ENCODE data around the gene ADAM23.

Gene ADAM23

DNA sequence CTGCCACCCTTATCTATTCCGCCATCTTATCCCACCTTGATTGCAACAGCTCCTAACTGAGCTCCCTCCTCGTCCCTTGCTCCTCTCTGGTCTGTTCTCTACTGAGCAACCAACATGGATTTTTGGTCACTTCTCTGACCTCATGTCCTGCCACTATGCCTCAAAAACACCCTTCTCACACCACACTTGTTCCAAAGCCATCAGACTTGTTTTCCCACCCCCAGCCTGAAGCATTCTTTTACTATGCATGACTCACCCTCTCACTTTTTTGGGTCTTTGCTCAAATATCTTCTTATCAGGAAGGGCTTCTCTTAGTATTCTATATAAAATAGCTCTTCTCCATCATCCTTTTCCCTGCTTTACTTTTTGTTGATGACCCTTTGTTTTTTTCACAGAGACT is 196.3 kb downstream of the ADAM23 start:
- Histone ChIP-seq H3K79me2 (ENCODE audit: control insufficient read depth, low read length) (no peaks in the 10 kb centered on the region), H3K27me3 (ENCODE audit: control insufficient read depth, low read length) (no peaks in the 10 kb centered on the region), H3K27ac (ENCODE audit: low read depth, low read length) (no peak overlapping the region), H3K4me1 (ENCODE audit: control insufficient read depth, low read length) (no peaks in the 10 kb centered on the region), H3K4me3 (ENCODE audit: low read length) (no peak overlapping the region), H3K4me2 (ENCODE audit: low read length) (no peak overlapping the region), H3K36me3 (ENCODE audit: control insufficient read depth, low read length) (no peaks in the 10 kb centered on the region), H3K9me3 (ENCODE audit: control insufficient read depth, insufficient read depth, low read length) (no peaks in the 10 kb centered on the region), H3F3A (ENCODE audit: control insufficient read depth, insufficient read depth) (no peaks in the 10 kb centered on the region), H3K9me2 (replicated peaks; ENCODE audit: control insufficient read depth, low read length) (no peaks in the 10 kb centered on the region), H4K20me1 (ENCODE audit: control insufficient read depth, insufficient read depth, low read depth, low read length) (no peaks in the 10 kb centered on the region)
- no peak for TF ChIP-seq EZH2phosphoT487 (IDR thresholded peaks at IDR 0.05; ENCODE audit: borderline replicate concordance, low read length)
- TF ChIP-seq, protein P1, sequence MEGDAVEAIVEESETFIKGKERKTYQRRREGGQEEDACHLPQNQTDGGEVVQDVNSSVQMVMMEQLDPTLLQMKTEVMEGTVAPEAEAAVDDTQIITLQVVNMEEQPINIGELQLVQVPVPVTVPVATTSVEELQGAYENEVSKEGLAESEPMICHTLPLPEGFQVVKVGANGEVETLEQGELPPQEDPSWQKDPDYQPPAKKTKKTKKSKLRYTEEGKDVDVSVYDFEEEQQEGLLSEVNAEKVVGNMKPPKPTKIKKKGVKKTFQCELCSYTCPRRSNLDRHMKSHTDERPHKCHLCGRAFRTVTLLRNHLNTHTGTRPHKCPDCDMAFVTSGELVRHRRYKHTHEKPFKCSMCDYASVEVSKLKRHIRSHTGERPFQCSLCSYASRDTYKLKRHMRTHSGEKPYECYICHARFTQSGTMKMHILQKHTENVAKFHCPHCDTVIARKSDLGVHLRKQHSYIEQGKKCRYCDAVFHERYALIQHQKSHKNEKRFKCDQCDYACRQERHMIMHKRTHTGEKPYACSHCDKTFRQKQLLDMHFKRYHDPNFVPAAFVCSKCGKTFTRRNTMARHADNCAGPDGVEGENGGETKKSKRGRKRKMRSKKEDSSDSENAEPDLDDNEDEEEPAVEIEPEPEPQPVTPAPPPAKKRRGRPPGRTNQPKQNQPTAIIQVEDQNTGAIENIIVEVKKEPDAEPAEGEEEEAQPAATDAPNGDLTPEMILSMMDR (IDR thresholded peaks at IDR 0.05; ENCODE audit: low read depth, low read length, poor library complexity, severe bottlenecking): no peak

DNA sequence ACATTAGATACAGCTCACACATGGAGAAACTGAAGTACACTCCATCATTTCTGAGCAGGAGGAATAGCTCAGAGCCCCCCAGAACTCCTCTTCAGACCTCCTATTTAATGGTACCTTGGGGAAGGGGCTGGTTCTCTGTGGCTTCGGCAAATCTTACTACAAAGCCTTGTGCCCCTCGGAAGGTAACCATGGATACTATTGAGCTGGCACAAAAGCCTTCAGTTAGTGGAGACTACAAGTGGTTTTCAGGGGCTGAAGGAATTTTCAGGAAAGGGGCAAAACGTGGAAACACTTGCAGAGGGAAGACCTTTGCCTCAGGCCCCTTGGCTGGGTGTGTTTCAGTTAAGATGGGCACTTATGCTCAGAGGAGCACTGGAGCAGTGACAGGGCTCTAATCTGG is 197.9 kb downstream of the ADAM23 start:
- no peak for TF ChIP-seq EZH2phosphoT487 (IDR thresholded peaks at IDR 0.05; ENCODE audit: borderline replicate concordance, low read length)
- TF ChIP-seq, protein P1 (IDR thresholded peaks at IDR 0.05; ENCODE audit: low read depth, low read length, poor library complexity, severe bottlenecking): no peak
- Histone ChIP-seq H3K27ac (ENCODE audit: low read depth, low read length) (no peak overlapping the region), H3K36me3 (ENCODE audit: control insufficient read depth, low read length) (no peaks in the 10 kb centered on the region), H3K9me3 (ENCODE audit: control insufficient read depth, insufficient read depth, low read length) (no peaks in the 10 kb centered on the region), H3K27me3 (ENCODE audit: control insufficient read depth, low read length) (no peaks in the 10 kb centered on the region), H3K4me3 (ENCODE audit: low read length) (no peak overlapping the region), H3F3A (ENCODE audit: control insufficient read depth, insufficient read depth) (no peaks in the 10 kb centered on the region), H4K20me1 (ENCODE audit: control insufficient read depth, insufficient read depth, low read depth, low read length) (no peaks in the 10 kb centered on the region), H3K9me2 (replicated peaks; ENCODE audit: control insufficient read depth, low read length) (no peaks in the 10 kb centered on the region), H3K79me2 (ENCODE audit: control insufficient read depth, low read length) (no peaks in the 10 kb centered on the region), H3K4me2 (ENCODE audit: low read length) (no peak overlapping the region), H3K4me1 (ENCODE audit: control insufficient read depth, low read length) (no peaks in the 10 kb centered on the region)

DNA sequence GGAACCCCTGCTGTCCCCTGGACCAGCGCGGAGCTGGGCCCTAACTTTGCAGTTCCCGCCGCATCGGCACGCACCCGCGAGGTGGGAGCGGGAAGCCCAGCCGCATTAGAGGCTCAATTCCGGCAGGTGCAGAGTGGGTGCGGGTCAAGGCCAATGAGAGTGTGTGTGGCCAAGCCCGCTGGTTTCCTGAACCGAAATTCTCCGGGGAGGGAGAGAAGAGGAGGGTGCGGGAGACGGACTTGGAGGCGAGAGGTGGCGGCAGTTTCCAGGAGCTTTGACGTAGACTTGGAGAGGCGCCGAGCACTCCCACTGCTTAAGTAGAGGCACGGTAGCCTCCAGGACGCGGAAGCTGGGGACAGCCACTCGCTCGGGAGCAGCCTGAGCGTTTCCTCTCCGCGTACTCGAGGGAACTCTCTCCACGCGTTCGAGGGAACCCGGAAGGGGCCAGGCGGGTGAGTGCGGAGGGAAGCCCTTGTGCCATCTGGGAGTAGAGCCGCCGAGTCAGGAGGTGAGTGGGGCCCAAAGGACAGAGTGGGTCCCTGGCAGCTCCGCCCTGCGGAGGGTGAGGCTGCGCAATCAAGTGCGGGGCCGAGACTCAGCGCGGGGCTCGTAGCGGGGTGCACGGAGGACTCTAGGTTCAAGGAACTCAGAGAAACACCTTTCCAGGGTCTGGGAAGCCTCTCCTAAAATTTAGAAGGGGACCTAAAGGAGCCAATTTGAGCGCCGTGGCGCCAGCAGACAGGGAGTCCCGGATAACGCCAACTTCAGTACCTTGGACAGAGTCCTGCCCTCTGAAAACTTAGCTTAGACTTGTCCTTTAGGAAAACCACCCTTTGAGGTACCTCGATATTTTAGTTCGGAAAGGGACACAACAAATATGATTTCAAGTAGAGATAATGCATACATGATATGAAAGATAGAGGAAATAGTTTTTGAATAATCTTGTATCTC is 199.0 kb downstream of the ADAM23 start, which contains the start of gene FAM237A:
FAM237A (plus strand) TSS at position 413 of the 951 bp plus-strand sequence. CDS start 1,750 bp downstream, outside the sequence.
- no peaks in the 10 kb centered on the region for H3K27me3 ChIP-seq (ENCODE audit: control insufficient read depth, low read length)
- H3K9me2 ChIP-seq (replicated peaks; ENCODE audit: control insufficient read depth, low read length): no peaks in the 10 kb centered on the region
- H3K4me1 ChIP-seq (ENCODE audit: control insufficient read depth, low read length): no peaks in the 10 kb centered on the region
- H3K4me3 ChIP-seq (ENCODE audit: low read length): no peak within 1 kb of the TSS
- H3K4me2 ChIP-seq (ENCODE audit: low read length): no peak within 1 kb of the TSS
- TF ChIP-seq, protein P1 (IDR thresholded peaks at IDR 0.05; ENCODE audit: low read depth, low read length, poor library complexity, severe bottlenecking): no peak
- TF ChIP-seq EZH2phosphoT487 (IDR thresholded peaks at IDR 0.05; ENCODE audit: borderline replicate concordance, low read length): no peak
- no peaks in the 10 kb centered on the region for H3K36me3 ChIP-seq (ENCODE audit: control insufficient read depth, low read length)
- no peaks in the 10 kb centered on the region for H3K9me3 ChIP-seq (ENCODE audit: control insufficient read depth, insufficient read depth, low read length)
- H3F3A ChIP-seq (ENCODE audit: control insufficient read depth, insufficient read depth): no peaks in the 10 kb centered on the region
- H3K79me2 ChIP-seq (ENCODE audit: control insufficient read depth, low read length): no peaks in the 10 kb centered on the region
- H4K20me1 ChIP-seq (ENCODE audit: control insufficient read depth, insufficient read depth, low read depth, low read length): no peaks in the 10 kb centered on the region
- H3K27ac ChIP-seq (ENCODE audit: low read depth, low read length): no peak within 1 kb of the TSS
